ENCODE measurements around the gene DIAPH2.

Gene DIAPH2

DNA sequence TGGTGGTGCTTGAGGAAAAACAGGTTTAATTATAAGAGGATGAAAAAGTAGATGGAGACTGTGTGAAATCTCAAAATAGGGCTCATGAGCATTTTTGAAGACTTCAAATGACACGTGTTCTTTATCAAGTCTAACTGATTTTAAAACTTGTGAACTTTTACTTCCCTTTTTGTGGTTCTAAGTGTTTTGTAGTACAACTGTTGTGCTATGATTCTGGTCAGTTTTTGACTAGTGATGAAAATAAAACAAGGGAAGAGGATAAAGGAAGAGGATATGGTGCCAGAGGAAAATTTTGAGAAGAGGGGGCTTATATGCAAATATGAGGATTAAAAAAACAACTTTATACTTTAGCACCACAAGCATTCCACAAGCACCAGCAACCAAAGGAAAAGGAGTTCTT lies 843.1 kb downstream of the DIAPH2 start:
- TF ChIP-seq, protein P1, sequence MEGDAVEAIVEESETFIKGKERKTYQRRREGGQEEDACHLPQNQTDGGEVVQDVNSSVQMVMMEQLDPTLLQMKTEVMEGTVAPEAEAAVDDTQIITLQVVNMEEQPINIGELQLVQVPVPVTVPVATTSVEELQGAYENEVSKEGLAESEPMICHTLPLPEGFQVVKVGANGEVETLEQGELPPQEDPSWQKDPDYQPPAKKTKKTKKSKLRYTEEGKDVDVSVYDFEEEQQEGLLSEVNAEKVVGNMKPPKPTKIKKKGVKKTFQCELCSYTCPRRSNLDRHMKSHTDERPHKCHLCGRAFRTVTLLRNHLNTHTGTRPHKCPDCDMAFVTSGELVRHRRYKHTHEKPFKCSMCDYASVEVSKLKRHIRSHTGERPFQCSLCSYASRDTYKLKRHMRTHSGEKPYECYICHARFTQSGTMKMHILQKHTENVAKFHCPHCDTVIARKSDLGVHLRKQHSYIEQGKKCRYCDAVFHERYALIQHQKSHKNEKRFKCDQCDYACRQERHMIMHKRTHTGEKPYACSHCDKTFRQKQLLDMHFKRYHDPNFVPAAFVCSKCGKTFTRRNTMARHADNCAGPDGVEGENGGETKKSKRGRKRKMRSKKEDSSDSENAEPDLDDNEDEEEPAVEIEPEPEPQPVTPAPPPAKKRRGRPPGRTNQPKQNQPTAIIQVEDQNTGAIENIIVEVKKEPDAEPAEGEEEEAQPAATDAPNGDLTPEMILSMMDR (IDR thresholded peaks at IDR 0.05) = no peak

GRCh38 chrX:97529536-97530200 lies 845.0 kb downstream of the DIAPH2 start:
- TF ChIP-seq, protein P1 (IDR thresholded peaks at IDR 0.05) = no peak

- TF ChIP-seq, protein P1 (IDR thresholded peaks at IDR 0.05) = no peak
Measured at GRCh38 chrX:97531825-97532224, 847.2 kb downstream of the DIAPH2 start.

- TF ChIP-seq, protein P1 (IDR thresholded peaks at IDR 0.05) = no peak
Measured at GRCh38 chrX:97538745-97539144, 854.1 kb downstream of the DIAPH2 start.

DNA sequence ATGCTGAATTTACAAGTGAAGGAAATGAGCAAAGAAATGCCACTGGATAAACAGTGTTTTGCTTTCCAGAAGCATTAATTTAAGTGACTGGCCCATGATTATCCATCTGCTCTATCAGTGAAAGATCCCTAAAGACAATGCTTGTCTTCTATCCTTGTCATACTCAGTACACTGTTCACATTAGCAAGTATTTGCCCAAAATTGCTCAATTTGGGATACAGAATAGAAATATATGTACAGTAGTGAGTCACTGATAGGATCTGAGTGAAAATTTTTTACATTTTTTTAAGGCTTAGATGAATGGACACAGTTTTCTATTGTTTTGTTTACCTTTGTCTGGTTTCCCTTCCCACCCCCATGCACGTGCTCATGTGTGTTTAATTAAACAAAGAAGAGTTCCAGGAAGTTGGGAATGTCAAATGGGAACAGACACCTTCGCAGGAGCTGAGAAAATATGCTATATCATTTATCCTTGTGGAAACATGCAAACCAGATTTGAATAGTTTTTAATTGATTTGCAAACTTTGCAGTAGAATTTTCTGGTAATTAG lies 855.4 kb downstream of the DIAPH2 start:
- TF ChIP-seq, protein P1 (IDR thresholded peaks at IDR 0.05) = no peak

- TF ChIP-seq, protein P1 (IDR thresholded peaks at IDR 0.05) = no peak
Measured at GRCh38 chrX:97547877-97548578, 863.4 kb downstream of the DIAPH2 start.

- TF ChIP-seq, protein P1 (IDR thresholded peaks at IDR 0.05) = no peak
Measured at GRCh38 chrX:97551821-97552220, 867.2 kb downstream of the DIAPH2 start.
